Activated CD8-positive, alpha-beta T cell treated with anti-CD3 and anti-CD28 coated beads for 36 hours (primary cell): ENCODE results near the gene MRFAP1L1. TPM values are rescaled to one million over a fixed set of nuclear protein-coding genes. Genes with fewer than 3 reads are reported as not detected.

Source experiments
- ATAC-seq: fragments of 200-7000 bp; cut with Tn5 transposase; one replicate; pipeline ENCODE4 v1.10.0; 2021; ENCODE audit warnings: mild to moderate bottlenecking, moderate library complexity
- CTCF ChIA-PET: fragments of 350-600 bp; sonication (Branson Sonifier 250); formaldehyde crosslinking; loops from one replicate; lab custom pipeline; 2021; ENCODE audit warnings: antibody characterized with exemption; lab: Charles Lee
- POLR2A ChIA-PET: fragments of 350-600 bp; sonication (Branson Sonifier 250); formaldehyde crosslinking; loops from one replicate; lab custom pipeline; 2021; ENCODE audit warnings: antibody characterized with exemption; lab: Charles Lee
- DNase-seq: peaks from one replicate; pipeline ENCODE4 v3.0.0-alpha.2; 2020
- H3K27ac Mint-ChIP-seq: one replicate; pipeline ENCODE4 v1.8.0; 2021; ENCODE audit warnings: mild to moderate bottlenecking, mixed read lengths
- H3K27me3 Mint-ChIP-seq: one replicate; pipeline ENCODE4 v1.8.0; 2021; ENCODE audit warnings: mixed read lengths
- H3K36me3 Mint-ChIP-seq: one replicate; pipeline ENCODE4 v1.8.0; 2021; ENCODE audit warnings: low read depth, mixed read lengths
- H3K4me1 Mint-ChIP-seq: one replicate; pipeline ENCODE4 v1.8.0; 2021; ENCODE audit warnings: low read depth, mixed read lengths
- H3K4me3 Mint-ChIP-seq: one replicate; pipeline ENCODE4 v1.8.0; 2021; ENCODE audit warnings: mild to moderate bottlenecking, moderate library complexity, mixed read lengths
- H3K9me3 Mint-ChIP-seq: one replicate; pipeline ENCODE4 v1.8.0; 2021; ENCODE audit warnings: mixed read lengths
- intact Hi-C: fragments of 100-400 bp; cut with micrococcal nuclease; formaldehyde crosslinking; loops from one replicate; pipeline ENCODE4 v1.10.0; 2022
- total RNA-seq, 2 experiments: library from RNA; stranded (reverse); gene quantifications; one replicate each; pipeline ENCODE4 v1.2.3, GENCODE V29; 2021
- TF ChIP-seq, protein P1 (sequence below): fragments of 200-600 bp; IDR thresholded peaks from one replicate; pipeline ENCODE4 v1.8.0; 2022; ENCODE audit warnings: antibody characterized with exemption, mild to moderate bottlenecking

Gene MRFAP1L1
- total RNA-seq, 2 experiments from 2014 or later: 36.7 to 39.2 TPM

DNA sequence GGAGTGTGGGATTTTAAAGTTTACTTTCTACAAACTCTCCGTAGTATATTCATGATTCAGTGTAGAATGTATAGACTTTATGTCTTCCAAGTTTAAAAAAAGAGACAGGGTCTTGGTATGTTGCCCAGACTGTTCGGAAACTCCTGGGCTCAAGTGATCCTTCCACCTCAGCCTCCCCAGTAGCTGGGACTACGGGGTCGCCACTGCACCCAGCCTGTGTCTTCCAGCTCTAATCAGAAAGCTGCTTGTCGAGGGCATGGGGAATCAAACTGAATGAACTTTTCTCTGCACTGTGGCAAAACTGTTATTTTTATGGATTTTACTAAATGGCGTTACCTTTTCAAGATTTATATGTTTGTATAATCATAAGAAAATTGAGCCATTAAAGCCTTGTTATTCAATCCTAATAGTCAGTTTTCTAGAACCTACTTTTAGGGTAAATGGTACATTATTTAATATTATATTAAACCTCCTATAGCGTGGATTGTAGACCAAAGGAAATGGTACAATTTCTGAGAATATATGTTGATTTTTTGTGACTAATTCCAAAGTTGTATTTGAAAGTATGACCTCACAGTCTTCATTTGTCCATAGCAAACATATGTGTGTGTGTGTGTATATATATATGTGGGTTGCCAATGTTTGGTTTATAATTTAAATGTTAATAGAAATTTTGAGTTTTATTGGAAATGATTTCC, 7.4 kb upstream of the MRFAP1L1 start:
- peaks cover 14% of the 10 kb centered on the region for H3K36me3 Mint-ChIP-seq

DNA sequence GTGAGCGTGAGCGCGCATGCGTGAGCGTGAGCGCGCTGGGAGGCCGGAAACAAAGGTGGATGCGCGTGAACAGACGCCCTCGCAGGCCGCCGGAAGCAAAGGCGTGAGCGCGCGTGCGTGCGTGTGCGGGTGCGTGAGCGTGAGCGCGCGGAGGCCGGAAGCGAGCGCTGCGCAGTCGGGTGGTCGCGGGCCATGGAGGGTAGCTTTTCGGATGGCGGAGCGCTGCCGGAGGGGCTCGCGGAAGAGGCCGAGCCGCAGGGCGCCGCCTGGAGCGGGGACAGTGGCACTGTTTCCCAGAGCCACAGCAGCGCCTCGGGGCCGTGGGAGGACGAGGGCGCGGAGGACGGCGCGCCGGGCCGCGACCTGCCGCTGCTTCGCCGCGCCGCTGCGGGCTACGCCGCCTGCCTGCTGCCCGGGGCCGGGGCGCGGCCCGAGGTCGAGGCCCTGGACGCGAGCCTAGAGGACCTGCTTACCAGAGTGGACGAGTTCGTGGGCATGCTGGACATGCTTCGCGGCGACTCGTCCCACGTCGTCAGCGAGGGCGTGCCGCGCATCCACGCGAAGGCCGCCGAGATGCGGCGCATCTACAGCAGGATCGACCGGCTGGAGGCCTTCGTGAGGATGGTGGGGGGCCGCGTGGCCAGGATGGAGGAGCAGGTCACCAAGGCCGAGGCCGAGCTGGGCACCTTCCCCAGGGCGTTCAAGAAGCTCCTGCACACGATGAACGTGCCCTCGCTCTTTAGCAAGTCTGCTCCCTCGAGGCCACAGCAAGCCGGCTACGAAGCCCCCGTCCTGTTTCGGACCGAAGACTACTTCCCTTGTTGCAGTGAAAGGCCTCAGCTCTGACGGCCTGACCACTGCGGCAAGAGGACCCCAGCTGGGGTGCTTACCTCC, 6.6 kb upstream of the MRFAP1L1 start, which contains the start of gene BLOC1S4:
Gene BLOC1S4 (plus strand): TSS at position 157 of the 894 bp plus-strand sequence. CDS start 36 bp downstream, at position 193.
- peak; percentile 91 for DNase-seq
- peak within 1 kb of the TSS; percentile 90 for H3K4me3 Mint-ChIP-seq
- peak; percentile 82 for ATAC-seq
- H3K9me3 Mint-ChIP-seq: no peaks in the 10 kb centered on the region
- peaks cover 14% of the 10 kb centered on the region for H3K36me3 Mint-ChIP-seq
- TF ChIP-seq, protein P1, sequence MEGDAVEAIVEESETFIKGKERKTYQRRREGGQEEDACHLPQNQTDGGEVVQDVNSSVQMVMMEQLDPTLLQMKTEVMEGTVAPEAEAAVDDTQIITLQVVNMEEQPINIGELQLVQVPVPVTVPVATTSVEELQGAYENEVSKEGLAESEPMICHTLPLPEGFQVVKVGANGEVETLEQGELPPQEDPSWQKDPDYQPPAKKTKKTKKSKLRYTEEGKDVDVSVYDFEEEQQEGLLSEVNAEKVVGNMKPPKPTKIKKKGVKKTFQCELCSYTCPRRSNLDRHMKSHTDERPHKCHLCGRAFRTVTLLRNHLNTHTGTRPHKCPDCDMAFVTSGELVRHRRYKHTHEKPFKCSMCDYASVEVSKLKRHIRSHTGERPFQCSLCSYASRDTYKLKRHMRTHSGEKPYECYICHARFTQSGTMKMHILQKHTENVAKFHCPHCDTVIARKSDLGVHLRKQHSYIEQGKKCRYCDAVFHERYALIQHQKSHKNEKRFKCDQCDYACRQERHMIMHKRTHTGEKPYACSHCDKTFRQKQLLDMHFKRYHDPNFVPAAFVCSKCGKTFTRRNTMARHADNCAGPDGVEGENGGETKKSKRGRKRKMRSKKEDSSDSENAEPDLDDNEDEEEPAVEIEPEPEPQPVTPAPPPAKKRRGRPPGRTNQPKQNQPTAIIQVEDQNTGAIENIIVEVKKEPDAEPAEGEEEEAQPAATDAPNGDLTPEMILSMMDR: no peak
- H3K27ac Mint-ChIP-seq: peak within 1 kb of the TSS; percentile 92
- intact Hi-C loops: loop anchor here (5.0 kb wide), 1 partner anchor 39 kb away; no protein-coding TSS in a partner anchor
- CTCF ChIA-PET: interaction anchor here (0.7 to 8.0 kb wide), 12 partner anchors 15 to 353 kb away, joined by 3 to 205 read pairs (median 4); partner anchors contain the start of gene TADA2B
- POLR2A ChIA-PET: interaction anchor here (0.6 to 4.9 kb wide), 23 partner anchors 8 to 359 kb away, joined by 3 to 42 read pairs (median 4); partner anchors contain the start of genes GRPEL1, KIAA0232 and TBC1D14
- H3K4me1 Mint-ChIP-seq: peaks cover 31% of the 10 kb centered on the region
- no peaks in the 10 kb centered on the region for H3K27me3 Mint-ChIP-seq

More for the DNA sequence above, 7.4 kb upstream of the MRFAP1L1 start:
- intact Hi-C loops: loop anchor here (5.0 kb wide), 1 partner anchor 40 kb away; no protein-coding TSS in a partner anchor
- TF ChIP-seq, protein P1: no peak
- Mint-ChIP-seq H3K4me3 (peak overlapping the region; percentile 90), H3K4me1 (peaks cover 29% of the 10 kb centered on the region), H3K9me3 (no peaks in the 10 kb centered on the region), H3K27me3 (no peaks in the 10 kb centered on the region), H3K27ac (peak overlapping the region; percentile 89)
- ChIA-PET CTCF (interaction anchor here (0.7 to 8.0 kb wide), 16 partner anchors 15 to 354 kb away, joined by 3 to 205 read pairs (median 4); partner anchors contain the start of gene TADA2B), POLR2A (interaction anchor here (0.7 to 4.9 kb wide), 17 partner anchors 9 to 358 kb away, joined by 3 to 42 read pairs (median 4); partner anchors contain the start of genes GRPEL1, KIAA0232 and TBC1D14)
- no peak for DNase-seq
- ATAC-seq: no peak

DNA sequence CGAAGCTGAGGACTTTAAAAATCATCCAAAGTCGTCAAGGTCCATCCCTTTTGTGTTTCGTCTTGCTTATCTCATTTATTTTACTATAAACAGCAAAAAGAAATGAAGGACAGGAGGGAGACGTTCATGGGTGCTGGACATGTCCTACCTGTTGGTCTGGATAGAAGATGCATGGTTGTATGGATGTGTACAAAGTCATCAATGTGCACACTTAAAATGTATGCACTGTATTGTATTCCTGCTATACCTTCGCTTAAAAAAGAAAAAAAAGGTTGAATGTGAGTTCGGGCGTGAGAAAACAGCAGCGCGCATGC, 6.0 kb upstream of the MRFAP1L1 start:
- CTCF ChIA-PET: interaction anchor here (0.8 to 8.0 kb wide), 5 partner anchors 14 to 327 kb away, joined by 3 to 205 read pairs (median 14); partner anchors contain the start of gene TADA2B

DNA sequence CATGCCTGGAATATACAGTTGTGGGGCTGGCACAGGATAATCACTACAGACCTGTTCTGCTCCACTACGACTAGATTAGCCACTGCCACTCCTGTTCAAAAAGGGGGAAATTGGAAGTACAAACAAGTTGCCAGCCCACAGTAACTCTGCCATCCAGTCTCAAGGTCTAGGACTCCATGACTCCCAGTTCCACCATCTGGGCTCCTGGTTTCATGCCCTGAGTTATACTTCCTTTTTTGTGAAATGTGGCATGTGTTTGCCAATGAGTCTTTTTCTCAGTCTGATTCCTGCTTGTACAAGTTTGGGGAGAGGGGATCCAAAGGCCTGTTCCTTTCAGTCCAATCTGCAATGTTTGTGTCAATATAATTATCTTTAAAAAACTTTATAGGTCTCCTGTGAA, 5.3 kb upstream of the MRFAP1L1 start:
- ATAC-seq: no peak
- H3K27me3 Mint-ChIP-seq: no peaks in the 10 kb centered on the region
- peak overlapping the region; percentile 32 for H3K4me3 Mint-ChIP-seq
- intact Hi-C loops: loop anchor here (5.0 kb wide), 1 partner anchor 38 kb away; no protein-coding TSS in a partner anchor
- peaks cover 14% of the 10 kb centered on the region for H3K36me3 Mint-ChIP-seq
- TF ChIP-seq, protein P1: no peak
- DNase-seq: no peak
- no peak overlapping the region for H3K27ac Mint-ChIP-seq
- POLR2A ChIA-PET: interaction anchor here (1.0 to 4.9 kb wide), 10 partner anchors 7 to 158 kb away, joined by 3 to 42 read pairs (median 5); partner anchors contain the start of gene KIAA0232
- no peaks in the 10 kb centered on the region for H3K9me3 Mint-ChIP-seq
- CTCF ChIA-PET: interaction anchor here (1.4 to 4.5 kb wide), 3 partner anchors 13 to 159 kb away, joined by 3 to 40 read pairs (median 14); a partner anchor contains a TSS
- peaks cover 36% of the 10 kb centered on the region for H3K4me1 Mint-ChIP-seq

More for the DNA sequence above, 6.0 kb upstream of the MRFAP1L1 start:
- Mint-ChIP-seq H3K4me3 (peak overlapping the region; percentile 90), H3K4me1 (peaks cover 37% of the 10 kb centered on the region), H3K36me3 (peaks cover 14% of the 10 kb centered on the region), H3K27me3 (no peaks in the 10 kb centered on the region), H3K9me3 (no peaks in the 10 kb centered on the region), H3K27ac (peak overlapping the region; percentile 92)
- no peak for ATAC-seq
- POLR2A ChIA-PET: interaction anchor here (0.6 to 4.9 kb wide), 18 partner anchors 7 to 352 kb away, joined by 3 to 42 read pairs (median 4); partner anchors contain the start of genes GRPEL1, KIAA0232 and TBC1D14
- intact Hi-C loops: loop anchor here (5.0 kb wide), 1 partner anchor 38 kb away; no protein-coding TSS in a partner anchor
- TF ChIP-seq, protein P1: no peak
- DNase-seq: no peak
